ENCODE data around the gene LRRC71.

- no peak for TF ChIP-seq CTCF (IDR thresholded peaks at IDR 0.05)
- TF ChIP-seq POLR2AphosphoS5 (IDR thresholded peaks at IDR 0.05; ENCODE audit: insufficient read depth in 1 of 2, low read depth in 1 of 2): no peak
Observed at GRCh38 chr1:156879876-156880275, 40.6 kb upstream of the LRRC71 start.
